HepG2 (cell line): Measurements from ENCODE around the gene OPA3. TPM values are rescaled to one million over a fixed set of nuclear protein-coding genes. Genes with fewer than 3 reads are reported as not detected.
A peak's percentile ranks its signal among the peaks of the same experiment; 100 is the strongest.

Experiments
- HNF4A ChIP-seq: sonication (generic); formaldehyde crosslinking; IDR thresholded peaks from 2 replicates; pipeline ENCODE4 v1.4.0; 2020; ENCODE audit warnings: missing genetic modification reagents
- KDM5A ChIP-seq: fragments of 200-600 bp; sonication (generic); IDR thresholded peaks from 2 replicates; pipeline ENCODE4 v1.7.0; 2018; ENCODE audit warnings: antibody characterized with exemption, mild to moderate bottlenecking, low read length, borderline replicate concordance
- MZF1 ChIP-seq: sonication (generic); formaldehyde crosslinking; IDR thresholded peaks from 2 replicates; pipeline ENCODE4 v1.8.1; 2023; ENCODE audit warnings: mild to moderate bottlenecking, missing genetic modification reagents, borderline replicate concordance
- PHF5A ChIP-seq: IDR thresholded peaks from one replicate; pipeline ENCODE4 v1.6.1; 2018; ENCODE audit warnings: low read depth, missing genetic modification reagents; ENCODE audit not compliant: unreplicated experiment
- POLR2A ChIP-seq, 2 experiments: IDR thresholded peaks; 2 replicates each; pipeline ENCODE4 v1.6.1; 2011; ENCODE audit warnings: low read depth in 2 of 2, low read length in 2 of 2, mild to moderate bottlenecking in 1 of 2, moderate library complexity in 1 of 2; ENCODE audit not compliant: insufficient read depth in 1 of 2
- RFXAP ChIP-seq: sonication (generic); formaldehyde crosslinking; IDR thresholded peaks from 2 replicates; pipeline ENCODE4 v1.4.0; 2020; ENCODE audit warnings: missing genetic modification reagents, borderline replicate concordance
- SALL1 ChIP-seq: sonication (generic); formaldehyde crosslinking; IDR thresholded peaks from 2 replicates; pipeline ENCODE4 v1.8.0; 2022; ENCODE audit warnings: mild to moderate bottlenecking, missing genetic modification reagents
- TERF1 ChIP-seq: sonication (generic); formaldehyde crosslinking; IDR thresholded peaks from 2 replicates; pipeline ENCODE4 v1.8.0; 2022; ENCODE audit warnings: mild to moderate bottlenecking, missing genetic modification reagents, moderate library complexity
- YEATS4 ChIP-seq: sonication (generic); formaldehyde crosslinking; IDR thresholded peaks from 2 replicates; pipeline ENCODE4 v1.4.0; 2020; ENCODE audit warnings: missing genetic modification reagents, borderline replicate concordance
- ZFX ChIP-seq: sonication (generic); formaldehyde crosslinking; IDR thresholded peaks from 2 replicates; pipeline ENCODE4 v1.4.0; 2020; ENCODE audit warnings: mild to moderate bottlenecking, low read depth, missing genetic modification reagents, moderate library complexity
- ZMAT3 ChIP-seq: sonication (generic); formaldehyde crosslinking; conservative IDR thresholded peaks from 2 replicates; pipeline ENCODE4 v1.7.0; 2021; ENCODE audit warnings: missing genetic modification reagents
- ZMAT5 ChIP-seq: sonication (generic); formaldehyde crosslinking; IDR thresholded peaks from 2 replicates; pipeline ENCODE4 v1.5.0; 2020; ENCODE audit warnings: mild to moderate bottlenecking, low read depth, missing genetic modification reagents, borderline replicate concordance
- ZNF10 ChIP-seq: sonication (generic); formaldehyde crosslinking; IDR thresholded peaks from 2 replicates; pipeline ENCODE4 v1.4.0; 2020; ENCODE audit warnings: mild to moderate bottlenecking, low read depth, missing genetic modification reagents, borderline replicate concordance
- ZNF280B ChIP-seq: sonication (generic); formaldehyde crosslinking; IDR thresholded peaks from 2 replicates; pipeline ENCODE4 v1.5.0; 2020; ENCODE audit warnings: missing genetic modification reagents, mild to moderate bottlenecking, borderline replicate concordance
- ZNF484 ChIP-seq: sonication (generic); formaldehyde crosslinking; IDR thresholded peaks from 2 replicates; pipeline ENCODE4 v1.5.1; 2020; ENCODE audit warnings: mild to moderate bottlenecking, low read depth, missing genetic modification reagents, borderline replicate concordance
- ZNF605 ChIP-seq: sonication (generic); formaldehyde crosslinking; IDR thresholded peaks from 2 replicates; pipeline ENCODE4 v1.8.0; 2022; ENCODE audit warnings: mild to moderate bottlenecking, missing genetic modification reagents
- ZNF720 ChIP-seq: sonication (generic); formaldehyde crosslinking; IDR thresholded peaks from 2 replicates; pipeline ENCODE4 v1.4.0; 2020; ENCODE audit warnings: missing genetic modification reagents
- polyA plus RNA-seq, 8 experiments: library from polyadenylated mRNA; depleted of rRNA in 3 of 8; stranded (reverse) in 7 of 8; unstranded in 1 of 8; fragments of >200 nt; fragmentation: Illumina TruSeq in 4 of 8; extraction: Trizol in 4 of 8; gene quantifications; 2 replicates each; pipeline versions ENCODE4 v1.2.1 to v1.2.3, GENCODE V29; 2011 to 2016; ENCODE audit warnings: low read depth in 4 of 8, missing spikeins in 1 of 8, mixed read lengths in 1 of 8; ENCODE audit not compliant: insufficient read depth in 1 of 8
- total RNA-seq, 5 experiments: library from RNA; depleted of rRNA; stranded (reverse); fragments of >200 nt; fragmentation: Illumina TruSeq; extraction: Trizol; gene quantifications; 2 replicates each; pipeline ENCODE4 v1.2.3, GENCODE V29; 2016; ENCODE audit warnings: low read depth in 1 of 5
- TF ChIP-seq, protein P1 (sequence below): sonication (generic); formaldehyde crosslinking; IDR thresholded peaks from 2 replicates; pipeline ENCODE4 v1.5.1; 2020; ENCODE audit warnings: mild to moderate bottlenecking, missing genetic modification reagents, borderline replicate concordance

The OPA3 gene
- total and polyA plus RNA-seq, 2 of the 13 experiments (the other 11 are each of a cell fraction or from before 2014, with no cell fraction given), result 8.3 to 17.7 TPM

DNA sequence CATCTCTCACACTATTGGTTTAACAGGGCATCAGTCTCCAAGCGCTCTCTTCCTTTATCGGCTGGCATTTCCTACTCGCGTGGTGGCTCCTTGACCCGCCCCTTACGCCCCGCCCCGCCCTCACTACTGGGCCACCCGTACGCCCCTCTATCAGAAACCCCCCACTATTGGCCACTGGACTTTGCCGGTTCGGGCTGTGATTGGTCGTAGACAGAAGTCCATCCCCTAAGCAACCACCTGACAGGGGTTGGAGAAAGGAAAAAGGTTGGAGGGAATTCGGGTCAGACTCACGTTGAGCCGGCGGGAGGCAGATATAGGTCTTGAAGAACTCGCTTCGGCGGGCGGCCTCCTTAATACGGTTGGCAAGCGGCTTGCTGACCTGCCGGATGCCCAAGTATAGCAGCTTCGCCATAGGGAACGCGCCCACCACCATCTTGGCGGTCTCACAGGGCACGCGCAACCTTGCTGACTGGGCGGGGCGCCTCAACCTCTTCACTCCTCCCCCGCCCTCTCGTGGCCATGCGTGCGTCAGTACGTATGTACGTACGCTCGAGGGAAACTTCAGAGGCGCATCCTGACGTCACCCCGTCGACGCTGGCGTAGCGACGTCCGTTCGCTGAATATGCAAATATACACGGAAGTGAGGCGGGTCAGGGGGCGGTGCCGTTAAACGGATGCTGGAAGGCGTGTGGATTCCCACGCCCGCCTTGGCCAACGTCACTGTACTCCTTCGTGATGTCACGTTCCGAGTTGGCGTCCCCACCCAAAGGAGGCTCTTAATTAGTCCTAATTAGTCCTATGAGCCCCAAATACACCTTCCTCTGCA is at the start of gene OPA3 (continued):
- no peak for TF ChIP-seq ZNF10
- TF ChIP-seq ZNF484 (CRISPR knock-in tag), result no peak
- TF ChIP-seq ZNF280B, result peak; percentile 91
- no peak for TF ChIP-seq ZNF720 (CRISPR knock-in tag)
- peak; percentile 77 for TF ChIP-seq YEATS4
- TF ChIP-seq ZMAT5 (CRISPR knock-in tag), result no peak
- TF ChIP-seq SALL1, result peak; percentile 78
- peak; percentile 67; the same call in 1 of the 2 replicates for TF ChIP-seq KDM5A
- no peak for TF ChIP-seq MZF1 (CRISPR knock-in tag)
- no peak for TF ChIP-seq TERF1
- TF ChIP-seq RFXAP, result no peak
- TF ChIP-seq HNF4A (CRISPR knock-in tag), result peak; percentile 28; the same call in 1 of the 2 replicates
- peak; percentile 86 to 91 for TF ChIP-seq POLR2A (IDR thresholded peaks at IDR 0.05; ENCODE audit: insufficient read depth in 1 of 2, low read depth in 2 of 2, low read length in 2 of 2)
- 0 out of 2 replicates have a peak, but pooled peaks have one; percentile 8 for TF ChIP-seq ZFX (CRISPR knock-in tag)
- TF ChIP-seq ZNF605 (CRISPR knock-in tag), result peak; percentile 95
- TF ChIP-seq PHF5A (CRISPR knock-in tag), result no peak
- TF ChIP-seq ZMAT3 (CRISPR knock-in tag), result no peak
- TF ChIP-seq, protein P1, sequence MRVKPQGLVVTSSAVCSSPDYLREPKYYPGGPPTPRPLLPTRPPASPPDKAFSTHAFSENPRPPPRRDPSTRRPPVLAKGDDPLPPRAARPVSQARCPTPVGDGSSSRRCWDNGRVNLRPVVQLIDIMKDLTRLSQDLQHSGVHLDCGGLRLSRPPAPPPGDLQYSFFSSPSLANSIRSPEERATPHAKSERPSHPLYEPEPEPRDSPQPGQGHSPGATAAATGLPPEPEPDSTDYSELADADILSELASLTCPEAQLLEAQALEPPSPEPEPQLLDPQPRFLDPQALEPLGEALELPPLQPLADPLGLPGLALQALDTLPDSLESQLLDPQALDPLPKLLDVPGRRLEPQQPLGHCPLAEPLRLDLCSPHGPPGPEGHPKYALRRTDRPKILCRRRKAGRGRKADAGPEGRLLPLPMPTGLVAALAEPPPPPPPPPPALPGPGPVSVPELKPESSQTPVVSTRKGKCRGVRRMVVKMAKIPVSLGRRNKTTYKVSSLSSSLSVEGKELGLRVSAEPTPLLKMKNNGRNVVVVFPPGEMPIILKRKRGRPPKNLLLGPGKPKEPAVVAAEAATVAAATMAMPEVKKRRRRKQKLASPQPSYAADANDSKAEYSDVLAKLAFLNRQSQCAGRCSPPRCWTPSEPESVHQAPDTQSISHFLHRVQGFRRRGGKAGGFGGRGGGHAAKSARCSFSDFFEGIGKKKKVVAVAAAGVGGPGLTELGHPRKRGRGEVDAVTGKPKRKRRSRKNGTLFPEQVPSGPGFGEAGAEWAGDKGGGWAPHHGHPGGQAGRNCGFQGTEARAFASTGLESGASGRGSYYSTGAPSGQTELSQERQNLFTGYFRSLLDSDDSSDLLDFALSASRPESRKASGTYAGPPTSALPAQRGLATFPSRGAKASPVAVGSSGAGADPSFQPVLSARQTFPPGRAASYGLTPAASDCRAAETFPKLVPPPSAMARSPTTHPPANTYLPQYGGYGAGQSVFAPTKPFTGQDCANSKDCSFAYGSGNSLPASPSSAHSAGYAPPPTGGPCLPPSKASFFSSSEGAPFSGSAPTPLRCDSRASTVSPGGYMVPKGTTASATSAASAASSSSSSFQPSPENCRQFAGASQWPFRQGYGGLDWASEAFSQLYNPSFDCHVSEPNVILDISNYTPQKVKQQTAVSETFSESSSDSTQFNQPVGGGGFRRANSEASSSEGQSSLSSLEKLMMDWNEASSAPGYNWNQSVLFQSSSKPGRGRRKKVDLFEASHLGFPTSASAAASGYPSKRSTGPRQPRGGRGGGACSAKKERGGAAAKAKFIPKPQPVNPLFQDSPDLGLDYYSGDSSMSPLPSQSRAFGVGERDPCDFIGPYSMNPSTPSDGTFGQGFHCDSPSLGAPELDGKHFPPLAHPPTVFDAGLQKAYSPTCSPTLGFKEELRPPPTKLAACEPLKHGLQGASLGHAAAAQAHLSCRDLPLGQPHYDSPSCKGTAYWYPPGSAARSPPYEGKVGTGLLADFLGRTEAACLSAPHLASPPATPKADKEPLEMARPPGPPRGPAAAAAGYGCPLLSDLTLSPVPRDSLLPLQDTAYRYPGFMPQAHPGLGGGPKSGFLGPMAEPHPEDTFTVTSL (CRISPR knock-in tag), result no peak
